Measurements from ENCODE around the gene HSD11B1L.

Gene HSD11B1L

DNA sequence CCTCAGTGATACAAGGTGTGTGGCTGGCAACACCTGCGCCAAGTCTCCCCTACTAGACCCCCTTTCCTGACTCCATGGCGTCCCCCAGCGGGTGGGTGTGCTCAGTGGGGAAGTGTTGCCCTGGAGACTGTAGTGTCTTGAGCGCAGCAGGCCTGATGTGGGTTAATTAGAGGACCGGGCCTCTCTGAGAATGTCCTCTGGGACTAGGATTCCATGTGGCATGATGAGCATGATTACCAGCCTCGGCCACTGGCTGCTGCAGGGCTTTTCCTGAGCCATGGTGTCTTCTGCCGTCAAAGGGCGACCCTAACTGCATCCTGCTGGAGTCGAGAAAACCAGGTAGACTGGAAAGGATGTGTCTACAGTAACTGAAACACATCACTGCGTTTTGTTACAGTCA, 28.6 kb upstream of the HSD11B1L start:
- Mint-ChIP-seq H3K27me3 (no peaks in the 10 kb centered on the region), H3K27ac (no peak overlapping the region), H3K36me3 (peaks cover 66% of the 10 kb centered on the region), H3K4me1 (no peaks in the 10 kb centered on the region), H3K4me3 (no peak overlapping the region), H3K9me3 (no peaks in the 10 kb centered on the region)
- CTCF ChIA-PET, result no interaction called here
- DNase-seq, result no peak

GRCh38 chr19:5654931-5655330, 25.9 kb upstream of the HSD11B1L start:
- no peak for DNase-seq
- H3K9me3 Mint-ChIP-seq, result no peaks in the 10 kb centered on the region
- no peak overlapping the region for H3K27ac Mint-ChIP-seq
- no peaks in the 10 kb centered on the region for H3K4me1 Mint-ChIP-seq
- no peak overlapping the region for H3K4me3 Mint-ChIP-seq
- H3K27me3 Mint-ChIP-seq, result no peaks in the 10 kb centered on the region
- peaks cover 61% of the 10 kb centered on the region for H3K36me3 Mint-ChIP-seq
- CTCF ChIA-PET, result no interaction called here

GRCh38 chr19:5655412-5655811, 25.4 kb upstream of the HSD11B1L start:
- no peak for DNase-seq
- CTCF ChIA-PET, result no interaction called here
- peaks cover 58% of the 10 kb centered on the region for H3K36me3 Mint-ChIP-seq

DNA sequence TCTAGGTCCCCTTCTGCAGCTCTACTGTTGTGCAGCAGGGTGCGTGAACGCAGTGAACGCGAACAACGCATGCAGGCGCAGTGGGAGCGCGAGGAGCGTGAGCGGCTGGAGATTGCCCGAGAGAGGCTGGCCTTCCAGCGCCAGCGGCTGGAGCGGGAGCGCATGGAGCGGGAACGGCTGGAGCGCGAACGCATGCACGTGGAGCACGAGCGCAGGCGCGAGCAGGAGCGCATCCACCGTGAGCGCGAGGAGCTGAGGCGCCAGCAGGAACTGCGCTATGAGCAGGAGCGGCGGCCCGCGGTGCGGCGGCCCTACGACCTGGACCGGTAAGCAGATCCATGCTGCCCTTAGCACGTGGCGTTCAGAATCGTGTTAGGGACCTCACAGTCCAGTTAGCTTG, 19.3 kb upstream of the HSD11B1L start:
- Mint-ChIP-seq H3K36me3 (peaks cover 56% of the 10 kb centered on the region), H3K4me1 (no peaks in the 10 kb centered on the region), H3K27ac (no peak overlapping the region), H3K27me3 (no peaks in the 10 kb centered on the region), H3K4me3 (no peak overlapping the region), H3K9me3 (no peaks in the 10 kb centered on the region)
- no peak for DNase-seq
- CTCF ChIA-PET, result interaction anchor here (1.1 kb wide), 1 partner anchor 28 kb away, joined by 3 read pairs; the partner anchor contains the start of gene RPL36

More at GRCh38 chr19:5655412-5655811, 25.4 kb upstream of the HSD11B1L start:
- no peaks in the 10 kb centered on the region for H3K27me3 Mint-ChIP-seq
- no peak overlapping the region for H3K27ac Mint-ChIP-seq
- H3K4me3 Mint-ChIP-seq, result no peak overlapping the region
- H3K9me3 Mint-ChIP-seq, result no peaks in the 10 kb centered on the region
- H3K4me1 Mint-ChIP-seq, result no peaks in the 10 kb centered on the region

DNA sequence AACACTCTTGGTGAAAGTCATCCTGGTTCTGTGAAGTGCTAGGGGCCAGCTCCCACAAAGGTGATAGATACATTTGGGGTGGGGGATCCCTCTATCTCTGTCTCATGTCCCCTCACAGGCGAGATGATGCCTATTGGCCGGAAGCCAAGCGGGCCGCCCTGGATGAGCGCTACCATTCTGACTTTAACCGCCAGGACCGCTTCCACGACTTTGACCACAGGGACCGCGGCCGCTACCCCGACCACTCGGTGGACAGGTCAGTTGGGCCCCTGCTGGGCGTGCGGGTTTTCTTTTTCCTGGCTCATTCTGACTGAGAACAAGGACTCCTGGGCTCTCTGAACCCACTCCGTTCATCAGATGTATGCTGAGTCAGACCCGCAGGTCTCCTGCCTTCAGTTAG, 16.9 kb upstream of the HSD11B1L start:
- peaks cover 60% of the 10 kb centered on the region for H3K36me3 Mint-ChIP-seq
- CTCF ChIA-PET, result no interaction called here
- no peaks in the 10 kb centered on the region for H3K4me1 Mint-ChIP-seq
- H3K27me3 Mint-ChIP-seq, result no peaks in the 10 kb centered on the region
- H3K9me3 Mint-ChIP-seq, result no peaks in the 10 kb centered on the region
- no peak for DNase-seq
- H3K4me3 Mint-ChIP-seq, result no peak overlapping the region
- H3K27ac Mint-ChIP-seq, result no peak overlapping the region

DNA sequence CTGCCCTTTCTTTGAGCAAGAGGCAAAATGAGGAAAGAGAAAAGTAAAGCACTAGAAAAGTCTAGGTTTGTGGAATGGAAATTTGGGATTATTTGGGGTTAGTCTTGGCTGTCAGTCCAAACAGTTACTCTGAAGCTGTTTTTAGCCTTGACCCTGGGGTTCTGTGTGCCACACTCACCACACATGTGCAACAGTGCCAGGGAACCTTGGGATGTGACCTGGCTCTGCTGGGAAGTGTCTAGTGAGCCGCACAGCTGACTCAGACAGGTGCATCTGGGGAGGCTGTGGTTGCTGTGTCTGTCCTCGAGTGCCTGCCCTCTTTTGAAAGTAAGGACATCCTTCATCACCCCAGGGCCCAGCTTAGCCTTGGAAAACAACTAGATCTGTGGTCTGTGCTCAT, 16.3 kb upstream of the HSD11B1L start:
- Mint-ChIP-seq H3K4me3 (no peak overlapping the region), H3K9me3 (no peaks in the 10 kb centered on the region), H3K27me3 (no peaks in the 10 kb centered on the region), H3K27ac (no peak overlapping the region), H3K36me3 (peaks cover 57% of the 10 kb centered on the region), H3K4me1 (no peaks in the 10 kb centered on the region)
- CTCF ChIA-PET, result no interaction called here
- no peak for DNase-seq

- H3K36me3 Mint-ChIP-seq, result peaks cover 56% of the 10 kb centered on the region
- CTCF ChIA-PET, result no interaction called here
- no peaks in the 10 kb centered on the region for H3K9me3 Mint-ChIP-seq
- no peaks in the 10 kb centered on the region for H3K27me3 Mint-ChIP-seq
- peaks cover 2% of the 10 kb centered on the region for H3K4me1 Mint-ChIP-seq
- peak overlapping the region; percentile 42 for H3K27ac Mint-ChIP-seq
- H3K4me3 Mint-ChIP-seq, result no peak overlapping the region
- DNase-seq, result no peak
These were observed 14.9 kb upstream of the HSD11B1L start for GRCh38 chr19:5665781-5666513.

- Mint-ChIP-seq H3K4me3 (no peak overlapping the region), H3K4me1 (peaks cover 2% of the 10 kb centered on the region), H3K36me3 (peaks cover 55% of the 10 kb centered on the region), H3K9me3 (no peaks in the 10 kb centered on the region), H3K27ac (no peak overlapping the region), H3K27me3 (no peaks in the 10 kb centered on the region)
- no peak for DNase-seq
- CTCF ChIA-PET, result no interaction called here
These were observed 13.8 kb upstream of the HSD11B1L start for GRCh38 chr19:5666921-5667610.

- H3K4me1 Mint-ChIP-seq, result peaks cover 2% of the 10 kb centered on the region
- no peak overlapping the region for H3K4me3 Mint-ChIP-seq
- CTCF ChIA-PET, result no interaction called here
- no peaks in the 10 kb centered on the region for H3K9me3 Mint-ChIP-seq
- H3K36me3 Mint-ChIP-seq, result peaks cover 54% of the 10 kb centered on the region
- H3K27me3 Mint-ChIP-seq, result no peaks in the 10 kb centered on the region
- H3K27ac Mint-ChIP-seq, result no peak overlapping the region
- DNase-seq, result no peak
These were observed 13.0 kb upstream of the HSD11B1L start for GRCh38 chr19:5667751-5668271.

- Mint-ChIP-seq H3K9me3 (no peaks in the 10 kb centered on the region), H3K4me3 (no peak overlapping the region), H3K27ac (no peak overlapping the region), H3K36me3 (peaks cover 55% of the 10 kb centered on the region), H3K27me3 (no peaks in the 10 kb centered on the region), H3K4me1 (peaks cover 2% of the 10 kb centered on the region)
- DNase-seq, result no peak
- CTCF ChIA-PET, result no interaction called here
These were observed 11.6 kb upstream of the HSD11B1L start for GRCh38 chr19:5669212-5669611.

DNA sequence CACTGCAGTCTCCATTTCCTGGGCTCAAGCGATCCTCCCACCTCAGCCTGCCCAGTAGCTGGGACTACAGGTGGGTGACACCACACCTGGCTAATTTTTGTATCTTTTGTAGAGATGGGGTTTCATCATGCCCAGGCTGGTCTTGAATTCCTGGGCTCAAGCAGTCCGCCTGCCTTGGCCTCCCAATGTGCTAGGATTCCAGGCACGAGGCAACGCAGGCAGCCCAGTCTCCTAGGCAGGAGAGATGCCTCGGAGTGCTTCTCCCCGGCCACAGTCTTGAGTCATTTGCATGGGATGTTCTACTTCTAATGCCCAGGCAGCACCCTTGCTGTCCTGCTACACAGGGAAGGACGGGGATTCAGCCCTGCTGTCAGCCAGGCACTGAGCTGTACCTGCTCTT, 9.2 kb upstream of the HSD11B1L start:
- Mint-ChIP-seq H3K27ac (no peak overlapping the region), H3K27me3 (no peaks in the 10 kb centered on the region), H3K4me3 (no peak overlapping the region), H3K36me3 (peaks cover 37% of the 10 kb centered on the region), H3K4me1 (peaks cover 2% of the 10 kb centered on the region), H3K9me3 (no peaks in the 10 kb centered on the region)
- CTCF ChIA-PET, result no interaction called here
- no peak for DNase-seq

DNA sequence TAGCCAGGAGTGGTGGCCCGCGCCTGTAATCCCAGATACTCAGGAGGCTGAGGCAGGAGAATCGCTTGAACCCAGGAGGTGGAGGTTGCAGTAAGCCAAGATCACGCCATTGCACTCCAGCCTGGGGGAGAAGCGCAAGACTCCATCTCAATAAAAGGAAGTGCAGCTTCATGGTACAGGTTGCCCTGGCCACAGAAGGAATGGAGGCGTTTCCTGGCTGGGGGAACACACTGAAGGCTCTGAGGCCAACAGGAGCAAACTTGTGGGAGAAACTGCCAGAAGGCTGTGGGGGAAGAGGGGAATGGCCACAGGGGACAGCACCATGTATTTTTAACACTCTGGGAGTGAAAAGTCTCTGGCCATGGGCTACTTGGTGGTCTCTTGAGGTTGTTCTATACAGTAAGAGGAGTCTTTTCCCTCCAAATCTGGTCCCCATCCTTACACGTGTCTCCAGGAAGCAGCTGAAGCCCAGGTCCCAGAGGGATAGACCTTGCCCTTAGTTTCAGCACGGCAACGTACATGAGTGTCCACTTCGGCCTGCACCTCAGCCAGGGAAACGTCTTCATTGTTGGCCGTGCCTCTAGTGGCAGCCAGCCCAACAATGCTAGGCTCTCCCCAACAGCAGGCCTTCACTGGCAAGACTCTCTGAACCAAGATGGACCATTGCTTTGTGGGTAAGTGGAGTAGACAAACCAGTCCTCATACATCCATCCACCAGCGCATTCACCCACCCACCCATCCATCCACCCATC, 7.9 kb upstream of the HSD11B1L start:
- Mint-ChIP-seq H3K4me3 (no peak overlapping the region), H3K27ac (no peak overlapping the region)
- no peak for DNase-seq

GRCh38 chr19:5673752-5674151, 7.1 kb upstream of the HSD11B1L start:
- Mint-ChIP-seq H3K27ac (no peak overlapping the region), H3K9me3 (no peaks in the 10 kb centered on the region), H3K27me3 (no peaks in the 10 kb centered on the region), H3K36me3 (peaks cover 23% of the 10 kb centered on the region), H3K4me3 (no peak overlapping the region), H3K4me1 (peaks cover 2% of the 10 kb centered on the region)
- CTCF ChIA-PET, result no interaction called here
- no peak for DNase-seq

More for the DNA sequence above, 7.9 kb upstream of the HSD11B1L start:
- Mint-ChIP-seq H3K4me1 (peaks cover 2% of the 10 kb centered on the region), H3K36me3 (peaks cover 26% of the 10 kb centered on the region), H3K27me3 (no peaks in the 10 kb centered on the region), H3K9me3 (no peaks in the 10 kb centered on the region)
- CTCF ChIA-PET, result no interaction called here

- no peak overlapping the region for H3K27ac Mint-ChIP-seq
- H3K9me3 Mint-ChIP-seq, result no peaks in the 10 kb centered on the region
- H3K27me3 Mint-ChIP-seq, result no peaks in the 10 kb centered on the region
- DNase-seq, result no peak
- CTCF ChIA-PET, result no interaction called here
- peaks cover 8% of the 10 kb centered on the region for H3K4me1 Mint-ChIP-seq
- H3K36me3 Mint-ChIP-seq, result peaks cover 20% of the 10 kb centered on the region
- no peak overlapping the region for H3K4me3 Mint-ChIP-seq
These were observed 6.1 kb upstream of the HSD11B1L start for GRCh38 chr19:5674714-5675113.

Measured in activated naive CD4-positive, alpha-beta T cell treated with anti-CD3 and anti-CD28 coated beads, Interleukin-2, amount 10 ng/mL, durations not matched to agents 7 days and 5 days (primary cell).